ENCODE results near the gene ZP3. TPM values are rescaled to one million over a fixed set of nuclear protein-coding genes. Genes with fewer than 3 reads are reported as not detected.

The ZP3 gene
- total and polyA plus RNA-seq, 2 of the 13 experiments (the other 11 are each of a cell fraction or from before 2014, with no cell fraction given): not detected

GRCh38 chr7:76393116-76394031 is 31.4 kb upstream of the ZP3 start:
- in situ Hi-C loops (cut with HindIII; ENCODE audit: extremely low pct_ligation_motif_present, low pct_unique_long_range_greater_than_20kb): no loop called here
- no peaks in the 10 kb centered on the region for H3K36me3 ChIP-seq (replicated peaks in 1 of 2; ENCODE audit: control insufficient read depth in 1 of 2, insufficient read depth in 2 of 2, low read length in 2 of 2)
- H3K79me2 ChIP-seq (ENCODE audit: insufficient read depth, low read length): no peaks in the 10 kb centered on the region
- H2AFZ ChIP-seq (ENCODE audit: low read length): peak overlapping the region; percentile 59
- H3K27ac ChIP-seq (ENCODE audit: extremely low read length, insufficient read depth, low read length): peak overlapping the region; percentile 84
- WGBS (ENCODE audit: low lambda C conversion rate): 0% methylated on average over 39 of the region's 99 CpGs
- H3K4me2 ChIP-seq (ENCODE audit: low read depth, low read length): peak overlapping the region; percentile 97
- DNase-seq (ENCODE audit: low spot score) (peak; percentile 89), ATAC-seq (peak; percentile 81), FAIRE-seq (no peak)
- intact Hi-C loops (cut with micrococcal nuclease; ENCODE audit: unreplicated experiment): no loop called here
- POLR2A ChIA-PET: interaction anchor here (0.8 to 2.8 kb wide), 8 partner anchors 10 to 34 kb away, joined by 3 to 25 read pairs (median 4); partner anchors contain the start of genes SSC4D and YWHAG
- BruUV-seq (replicated peaks): no TSS peak
- peak overlapping the region; percentile 56 to 79 (median 68); a peak in 5 of 6 replicates for H3K4me3 ChIP-seq (replicated peaks in 1 of 3; ENCODE audit: insufficient read depth in 1 of 3, low read depth in 2 of 3, low read length in 3 of 3)
- no peaks in the 10 kb centered on the region for H4K20me1 ChIP-seq (ENCODE audit: insufficient read depth, low read length)
- peak overlapping the region; percentile 82 for H3K9ac ChIP-seq (ENCODE audit: insufficient read depth, low read depth, low read length)
- CTCF ChIA-PET (ENCODE audit: low intra/inter-chr PET ratio, low total read pairs): no interaction called here
- no peaks in the 10 kb centered on the region for H3K9me3 ChIP-seq (ENCODE audit: low read length)
- H3K4me1 ChIP-seq (ENCODE audit: insufficient read depth, low read length): peaks cover 55% of the 10 kb centered on the region
- H3K27me3 ChIP-seq (ENCODE audit: control insufficient read depth in 1 of 2, insufficient read depth in 2 of 2, low read length in 2 of 2): no peaks in the 10 kb centered on the region
- TF ChIP-seq ZNF749 (CRISPR knock-in tag; IDR thresholded peaks at IDR 0.05; ENCODE audit: borderline replicate concordance) (no peak), NFIC (IDR thresholded peaks at IDR 0.05; ENCODE audit: low read length) (no peak; the same call in 1 of the 2 replicates), KDM1A (CRISPR knock-in tag; IDR thresholded peaks at IDR 0.05) (no peak), MLX (CRISPR knock-in tag; IDR thresholded peaks at IDR 0.05) (no peak), MXD3 (CRISPR knock-in tag; IDR thresholded peaks at IDR 0.05) (peak; percentile 86; the same call in 1 of the 2 replicates), ZNF709 (CRISPR knock-in tag; IDR thresholded peaks at IDR 0.05) (peak; percentile 94), BRD4 (CRISPR knock-in tag; IDR thresholded peaks at IDR 0.05) (peak; percentile 87; the same call in 1 of the 2 replicates), KAT7 (CRISPR knock-in tag; IDR thresholded peaks at IDR 0.05; ENCODE audit: borderline replicate concordance) (peak; percentile 80; the same call in 1 of the 2 replicates)
- TF ChIP-seq, protein P1, sequence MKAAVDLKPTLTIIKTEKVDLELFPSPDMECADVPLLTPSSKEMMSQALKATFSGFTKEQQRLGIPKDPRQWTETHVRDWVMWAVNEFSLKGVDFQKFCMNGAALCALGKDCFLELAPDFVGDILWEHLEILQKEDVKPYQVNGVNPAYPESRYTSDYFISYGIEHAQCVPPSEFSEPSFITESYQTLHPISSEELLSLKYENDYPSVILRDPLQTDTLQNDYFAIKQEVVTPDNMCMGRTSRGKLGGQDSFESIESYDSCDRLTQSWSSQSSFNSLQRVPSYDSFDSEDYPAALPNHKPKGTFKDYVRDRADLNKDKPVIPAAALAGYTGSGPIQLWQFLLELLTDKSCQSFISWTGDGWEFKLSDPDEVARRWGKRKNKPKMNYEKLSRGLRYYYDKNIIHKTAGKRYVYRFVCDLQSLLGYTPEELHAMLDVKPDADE (CRISPR knock-in tag; IDR thresholded peaks at IDR 0.05): no peak
- TF ChIP-seq, protein P2, sequence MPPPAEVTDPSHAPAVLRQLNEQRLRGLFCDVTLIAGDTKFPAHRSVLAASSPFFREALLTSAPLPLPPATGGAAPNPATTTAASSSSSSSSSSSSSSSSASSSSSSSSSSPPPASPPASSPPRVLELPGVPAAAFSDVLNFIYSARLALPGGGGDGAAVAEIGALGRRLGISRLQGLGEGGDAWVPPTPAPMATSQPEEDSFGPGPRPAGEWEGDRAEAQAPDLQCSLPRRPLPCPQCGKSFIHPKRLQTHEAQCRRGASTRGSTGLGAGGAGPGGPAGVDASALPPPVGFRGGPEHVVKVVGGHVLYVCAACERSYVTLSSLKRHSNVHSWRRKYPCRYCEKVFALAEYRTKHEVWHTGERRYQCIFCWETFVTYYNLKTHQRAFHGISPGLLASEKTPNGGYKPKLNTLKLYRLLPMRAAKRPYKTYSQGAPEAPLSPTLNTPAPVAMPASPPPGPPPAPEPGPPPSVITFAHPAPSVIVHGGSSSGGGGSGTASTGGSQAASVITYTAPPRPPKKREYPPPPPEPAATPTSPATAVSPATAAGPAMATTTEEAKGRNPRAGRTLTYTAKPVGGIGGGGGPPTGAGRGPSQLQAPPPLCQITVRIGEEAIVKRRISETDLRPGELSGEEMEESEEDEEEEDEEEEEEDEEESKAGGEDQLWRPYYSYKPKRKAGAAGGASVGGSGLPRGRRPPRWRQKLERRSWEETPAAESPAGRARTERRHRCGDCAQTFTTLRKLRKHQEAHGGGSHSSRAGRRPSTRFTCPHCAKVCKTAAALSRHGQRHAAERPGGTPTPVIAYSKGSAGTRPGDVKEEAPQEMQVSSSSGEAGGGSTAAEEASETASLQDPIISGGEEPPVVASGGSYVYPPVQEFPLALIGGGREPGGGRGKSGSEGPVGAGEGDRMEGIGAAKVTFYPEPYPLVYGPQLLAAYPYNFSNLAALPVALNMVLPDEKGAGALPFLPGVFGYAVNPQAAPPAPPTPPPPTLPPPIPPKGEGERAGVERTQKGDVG (CRISPR knock-in tag; IDR thresholded peaks at IDR 0.05; ENCODE audit: borderline replicate concordance): no peak; the same call in 1 of the 2 replicates
- TF ChIP-seq, protein P3, sequence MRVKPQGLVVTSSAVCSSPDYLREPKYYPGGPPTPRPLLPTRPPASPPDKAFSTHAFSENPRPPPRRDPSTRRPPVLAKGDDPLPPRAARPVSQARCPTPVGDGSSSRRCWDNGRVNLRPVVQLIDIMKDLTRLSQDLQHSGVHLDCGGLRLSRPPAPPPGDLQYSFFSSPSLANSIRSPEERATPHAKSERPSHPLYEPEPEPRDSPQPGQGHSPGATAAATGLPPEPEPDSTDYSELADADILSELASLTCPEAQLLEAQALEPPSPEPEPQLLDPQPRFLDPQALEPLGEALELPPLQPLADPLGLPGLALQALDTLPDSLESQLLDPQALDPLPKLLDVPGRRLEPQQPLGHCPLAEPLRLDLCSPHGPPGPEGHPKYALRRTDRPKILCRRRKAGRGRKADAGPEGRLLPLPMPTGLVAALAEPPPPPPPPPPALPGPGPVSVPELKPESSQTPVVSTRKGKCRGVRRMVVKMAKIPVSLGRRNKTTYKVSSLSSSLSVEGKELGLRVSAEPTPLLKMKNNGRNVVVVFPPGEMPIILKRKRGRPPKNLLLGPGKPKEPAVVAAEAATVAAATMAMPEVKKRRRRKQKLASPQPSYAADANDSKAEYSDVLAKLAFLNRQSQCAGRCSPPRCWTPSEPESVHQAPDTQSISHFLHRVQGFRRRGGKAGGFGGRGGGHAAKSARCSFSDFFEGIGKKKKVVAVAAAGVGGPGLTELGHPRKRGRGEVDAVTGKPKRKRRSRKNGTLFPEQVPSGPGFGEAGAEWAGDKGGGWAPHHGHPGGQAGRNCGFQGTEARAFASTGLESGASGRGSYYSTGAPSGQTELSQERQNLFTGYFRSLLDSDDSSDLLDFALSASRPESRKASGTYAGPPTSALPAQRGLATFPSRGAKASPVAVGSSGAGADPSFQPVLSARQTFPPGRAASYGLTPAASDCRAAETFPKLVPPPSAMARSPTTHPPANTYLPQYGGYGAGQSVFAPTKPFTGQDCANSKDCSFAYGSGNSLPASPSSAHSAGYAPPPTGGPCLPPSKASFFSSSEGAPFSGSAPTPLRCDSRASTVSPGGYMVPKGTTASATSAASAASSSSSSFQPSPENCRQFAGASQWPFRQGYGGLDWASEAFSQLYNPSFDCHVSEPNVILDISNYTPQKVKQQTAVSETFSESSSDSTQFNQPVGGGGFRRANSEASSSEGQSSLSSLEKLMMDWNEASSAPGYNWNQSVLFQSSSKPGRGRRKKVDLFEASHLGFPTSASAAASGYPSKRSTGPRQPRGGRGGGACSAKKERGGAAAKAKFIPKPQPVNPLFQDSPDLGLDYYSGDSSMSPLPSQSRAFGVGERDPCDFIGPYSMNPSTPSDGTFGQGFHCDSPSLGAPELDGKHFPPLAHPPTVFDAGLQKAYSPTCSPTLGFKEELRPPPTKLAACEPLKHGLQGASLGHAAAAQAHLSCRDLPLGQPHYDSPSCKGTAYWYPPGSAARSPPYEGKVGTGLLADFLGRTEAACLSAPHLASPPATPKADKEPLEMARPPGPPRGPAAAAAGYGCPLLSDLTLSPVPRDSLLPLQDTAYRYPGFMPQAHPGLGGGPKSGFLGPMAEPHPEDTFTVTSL (CRISPR knock-in tag; IDR thresholded peaks at IDR 0.05; ENCODE audit: borderline replicate concordance): no peak
